D721Med (cell line): ENCODE measurements around the gene FCN2.

Experiments used
- DNase-seq: peaks from one replicate; pipeline ENCODE4 v3.0.0; 2011; ENCODE audit warnings: low spot score; ENCODE audit not compliant: insufficient read length
- FAIRE-seq: peaks from 2 replicates; lab custom pipeline; 2011; peaks lifted over from hg19 to GRCh38; lab: Jason Lieb, UNC
- TF ChIP-seq, protein P1 (sequence below): IDR thresholded peaks from 2 replicates; pipeline ENCODE4 v1.5.1; 2012; ENCODE audit warnings: mild to moderate bottlenecking, control low read depth; ENCODE audit not compliant: insufficient read depth; ENCODE audit errors: missing control alignments

FCN2 gene

GRCh38 chr9:134899818-134900217, 19.2 kb downstream of the FCN2 start:
- TF ChIP-seq, protein P1, sequence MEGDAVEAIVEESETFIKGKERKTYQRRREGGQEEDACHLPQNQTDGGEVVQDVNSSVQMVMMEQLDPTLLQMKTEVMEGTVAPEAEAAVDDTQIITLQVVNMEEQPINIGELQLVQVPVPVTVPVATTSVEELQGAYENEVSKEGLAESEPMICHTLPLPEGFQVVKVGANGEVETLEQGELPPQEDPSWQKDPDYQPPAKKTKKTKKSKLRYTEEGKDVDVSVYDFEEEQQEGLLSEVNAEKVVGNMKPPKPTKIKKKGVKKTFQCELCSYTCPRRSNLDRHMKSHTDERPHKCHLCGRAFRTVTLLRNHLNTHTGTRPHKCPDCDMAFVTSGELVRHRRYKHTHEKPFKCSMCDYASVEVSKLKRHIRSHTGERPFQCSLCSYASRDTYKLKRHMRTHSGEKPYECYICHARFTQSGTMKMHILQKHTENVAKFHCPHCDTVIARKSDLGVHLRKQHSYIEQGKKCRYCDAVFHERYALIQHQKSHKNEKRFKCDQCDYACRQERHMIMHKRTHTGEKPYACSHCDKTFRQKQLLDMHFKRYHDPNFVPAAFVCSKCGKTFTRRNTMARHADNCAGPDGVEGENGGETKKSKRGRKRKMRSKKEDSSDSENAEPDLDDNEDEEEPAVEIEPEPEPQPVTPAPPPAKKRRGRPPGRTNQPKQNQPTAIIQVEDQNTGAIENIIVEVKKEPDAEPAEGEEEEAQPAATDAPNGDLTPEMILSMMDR = no peak

GRCh38 chr9:134902936-134903335, 22.3 kb downstream of the FCN2 start:
- TF ChIP-seq, protein P1 = no peak
- no peak for FAIRE-seq
- no peak for DNase-seq

More at GRCh38 chr9:134899818-134900217, 19.2 kb downstream of the FCN2 start:
- no peak for FAIRE-seq
- DNase-seq = no peak

DNA sequence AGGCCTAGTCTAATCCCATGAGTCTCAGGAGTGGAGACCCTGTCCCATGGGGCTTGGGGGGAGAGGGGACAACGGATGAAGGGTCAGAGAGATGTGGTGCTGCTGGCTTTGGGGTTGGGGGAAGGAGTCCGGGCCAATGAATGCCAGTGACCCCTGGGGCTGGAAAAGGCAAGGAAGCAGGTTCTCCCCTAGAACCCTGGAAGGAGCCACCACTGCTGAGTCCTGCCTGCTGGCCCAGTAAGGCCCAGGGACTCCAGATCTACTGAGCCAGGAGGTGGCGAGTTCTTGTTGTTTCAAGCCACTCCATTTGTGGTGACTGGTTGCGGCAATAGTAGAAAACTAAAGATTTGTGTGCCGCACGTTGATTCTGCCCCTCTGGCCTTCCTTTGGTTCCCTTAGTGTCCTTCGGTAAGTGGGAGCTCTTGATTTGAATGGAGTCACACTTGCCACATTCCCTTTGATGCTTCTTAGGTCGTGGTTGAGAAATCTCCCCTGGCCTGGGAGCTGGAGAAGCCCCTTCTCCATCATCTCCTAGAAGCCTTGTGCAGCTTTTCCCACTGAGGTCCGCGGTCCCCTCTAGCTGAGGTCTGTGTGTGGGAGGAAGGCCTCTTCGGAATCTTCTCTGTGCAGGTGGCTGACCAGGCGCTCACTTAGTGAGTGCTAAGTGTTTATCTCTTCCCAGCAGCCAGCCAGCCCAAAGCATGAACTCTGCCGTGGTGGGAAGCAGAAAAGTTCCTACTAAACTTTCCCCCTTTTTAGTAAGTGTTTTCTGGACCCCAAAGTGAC, 28.1 kb downstream of the FCN2 start:
- FAIRE-seq (no peak), DNase-seq (no peak)
- TF ChIP-seq, protein P1 = no peak

DNA sequence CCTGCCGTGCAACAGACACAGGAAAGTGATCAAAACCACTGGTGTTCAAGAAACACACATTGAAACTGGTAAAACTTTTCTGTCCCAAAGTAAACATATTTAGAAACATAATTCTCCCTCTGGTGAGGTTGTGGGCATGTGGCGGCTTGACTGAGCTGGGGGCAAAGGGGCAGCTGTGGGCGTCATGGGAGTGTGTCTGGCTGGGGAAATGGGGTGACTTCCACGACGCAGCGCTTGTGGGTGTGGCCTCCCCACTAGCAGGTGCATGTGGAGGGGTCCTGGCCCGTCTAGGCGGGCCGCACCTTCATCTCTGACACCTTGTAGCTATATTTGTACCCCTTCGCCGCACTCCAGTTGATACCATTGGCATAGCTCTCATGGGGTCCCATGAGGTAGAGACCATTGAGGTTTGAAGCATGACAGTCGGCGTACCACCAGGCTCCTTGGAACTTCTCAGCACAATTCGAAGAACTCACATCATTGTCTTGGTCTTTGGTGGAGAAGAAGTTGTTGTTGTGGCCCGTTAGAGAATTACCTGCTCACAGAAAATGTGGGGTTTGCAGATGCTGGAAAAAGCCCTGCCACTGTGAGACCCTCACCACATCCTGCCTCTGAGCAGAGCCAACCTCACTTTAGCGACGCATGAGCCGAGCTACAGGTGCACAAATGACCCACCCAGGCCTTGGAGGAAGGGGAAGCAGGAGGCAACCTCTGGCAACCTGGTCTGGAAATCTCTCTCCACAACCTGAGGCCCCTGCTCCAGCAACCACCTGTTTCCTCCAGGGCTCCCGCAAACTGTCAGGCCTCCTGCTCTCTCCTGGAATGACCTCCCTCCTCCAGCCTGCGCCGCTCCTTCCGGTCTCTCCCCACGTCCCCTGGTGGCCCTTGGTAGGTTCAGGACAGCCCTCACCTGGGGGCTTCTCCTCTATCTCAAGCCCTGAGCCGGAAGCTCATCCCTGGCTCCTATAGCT, 29.2 kb downstream of the FCN2 start:
- no peak for FAIRE-seq
- TF ChIP-seq, protein P1 = no peak
- no peak for DNase-seq

- no peak for FAIRE-seq
- no peak for DNase-seq
- TF ChIP-seq, protein P1 = no peak
Measured at GRCh38 chr9:134912126-134912840, 31.7 kb downstream of the FCN2 start.

- no peak for FAIRE-seq
- TF ChIP-seq, protein P1 = no peak
- DNase-seq = no peak
Measured at GRCh38 chr9:134913041-134913712, 32.6 kb downstream of the FCN2 start.
